Subcutaneous adipose tissue (tissue), 4 donors: ENCODE measurements around the gene ATPAF2. TPM values are rescaled to one million over a fixed set of nuclear protein-coding genes. Genes with fewer than 3 reads are reported as not detected.

Source experiments
- total RNA-seq, 4 donors: library from RNA; depleted of rRNA; stranded (reverse); fragments of >200 nt; gene quantifications; one replicate each; pipeline ENCODE4 v1.1.0, GENCODE V29; 2016
- TF ChIP-seq, protein P1 (sequence below): fragments of 450-650 bp; IDR thresholded peaks from one replicate; pipeline ENCODE4 v1.5.1; 2016; ENCODE audit warnings: low read depth, mild to moderate bottlenecking, control low read depth, antibody characterized with exemption, moderate library complexity

Gene ATPAF2
- total RNA-seq, 4 donors from 2014 or later = 10.1 to 18.3 (median 11.5) TPM

DNA sequence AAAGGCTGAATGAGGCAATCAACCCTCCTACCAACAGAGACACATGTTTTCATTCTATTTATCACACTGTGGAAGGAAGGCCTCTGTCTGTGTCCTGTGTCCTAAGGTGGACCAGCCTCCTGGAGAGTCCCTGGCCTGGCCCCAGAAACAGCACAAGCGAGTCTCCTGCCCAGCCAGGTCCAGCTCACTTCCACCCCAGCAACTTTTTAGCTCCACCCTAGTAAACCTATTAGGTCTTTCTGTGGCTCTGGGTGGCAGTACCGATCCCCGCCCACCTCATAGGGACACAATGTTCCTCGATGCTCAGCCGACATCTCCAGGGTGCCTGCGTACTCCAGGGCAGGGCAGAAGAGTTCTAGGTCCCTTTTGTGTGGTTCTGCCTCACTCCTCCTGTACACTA lies 55.6 kb downstream of the ATPAF2 start:
- TF ChIP-seq, protein P1, sequence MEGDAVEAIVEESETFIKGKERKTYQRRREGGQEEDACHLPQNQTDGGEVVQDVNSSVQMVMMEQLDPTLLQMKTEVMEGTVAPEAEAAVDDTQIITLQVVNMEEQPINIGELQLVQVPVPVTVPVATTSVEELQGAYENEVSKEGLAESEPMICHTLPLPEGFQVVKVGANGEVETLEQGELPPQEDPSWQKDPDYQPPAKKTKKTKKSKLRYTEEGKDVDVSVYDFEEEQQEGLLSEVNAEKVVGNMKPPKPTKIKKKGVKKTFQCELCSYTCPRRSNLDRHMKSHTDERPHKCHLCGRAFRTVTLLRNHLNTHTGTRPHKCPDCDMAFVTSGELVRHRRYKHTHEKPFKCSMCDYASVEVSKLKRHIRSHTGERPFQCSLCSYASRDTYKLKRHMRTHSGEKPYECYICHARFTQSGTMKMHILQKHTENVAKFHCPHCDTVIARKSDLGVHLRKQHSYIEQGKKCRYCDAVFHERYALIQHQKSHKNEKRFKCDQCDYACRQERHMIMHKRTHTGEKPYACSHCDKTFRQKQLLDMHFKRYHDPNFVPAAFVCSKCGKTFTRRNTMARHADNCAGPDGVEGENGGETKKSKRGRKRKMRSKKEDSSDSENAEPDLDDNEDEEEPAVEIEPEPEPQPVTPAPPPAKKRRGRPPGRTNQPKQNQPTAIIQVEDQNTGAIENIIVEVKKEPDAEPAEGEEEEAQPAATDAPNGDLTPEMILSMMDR = no peak

DNA sequence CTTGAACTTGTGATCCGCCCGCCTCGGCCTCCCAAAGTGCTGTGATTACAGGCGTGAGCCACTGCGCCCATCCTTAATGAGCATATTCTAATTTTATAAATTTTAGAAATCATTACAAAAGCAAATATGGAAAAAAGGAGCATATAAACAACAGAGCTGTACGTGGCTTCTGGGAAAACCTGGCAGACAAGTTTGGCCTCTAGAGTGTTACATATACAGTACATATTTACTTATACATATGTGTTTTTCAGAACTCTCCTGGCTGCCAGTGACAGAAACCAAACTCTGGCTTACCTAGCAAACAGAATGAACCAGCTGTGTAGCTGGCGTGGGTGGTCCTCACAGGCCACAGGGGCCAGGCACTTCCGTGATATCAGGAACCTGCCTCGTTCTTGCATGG lies 56.2 kb downstream of the ATPAF2 start:
- TF ChIP-seq, protein P1 = no peak

GRCh38 chr17:17981330-17981729 lies 57.6 kb downstream of the ATPAF2 start:
- TF ChIP-seq, protein P1 = no peak

DNA sequence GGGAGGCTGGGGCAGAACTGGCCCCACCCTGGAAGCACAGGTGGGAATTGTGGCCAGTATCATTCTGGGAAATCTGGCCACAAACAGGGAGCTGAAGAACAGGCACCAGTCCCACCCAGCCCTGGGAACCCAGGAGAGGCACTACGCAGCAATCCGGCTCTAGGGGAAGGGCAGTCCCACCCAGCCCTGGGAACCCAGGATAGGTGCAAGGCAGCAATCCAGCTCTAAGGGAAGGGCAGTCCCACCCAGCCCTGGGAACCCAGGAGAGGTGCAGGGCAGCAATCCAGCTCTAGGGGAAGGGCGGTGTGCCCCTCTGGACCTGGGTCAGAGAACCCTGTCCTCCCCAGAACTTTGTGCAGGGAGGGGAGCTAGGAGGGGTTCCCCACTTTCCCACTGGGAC lies 59.2 kb downstream of the ATPAF2 start:
- TF ChIP-seq, protein P1 = no peak

DNA sequence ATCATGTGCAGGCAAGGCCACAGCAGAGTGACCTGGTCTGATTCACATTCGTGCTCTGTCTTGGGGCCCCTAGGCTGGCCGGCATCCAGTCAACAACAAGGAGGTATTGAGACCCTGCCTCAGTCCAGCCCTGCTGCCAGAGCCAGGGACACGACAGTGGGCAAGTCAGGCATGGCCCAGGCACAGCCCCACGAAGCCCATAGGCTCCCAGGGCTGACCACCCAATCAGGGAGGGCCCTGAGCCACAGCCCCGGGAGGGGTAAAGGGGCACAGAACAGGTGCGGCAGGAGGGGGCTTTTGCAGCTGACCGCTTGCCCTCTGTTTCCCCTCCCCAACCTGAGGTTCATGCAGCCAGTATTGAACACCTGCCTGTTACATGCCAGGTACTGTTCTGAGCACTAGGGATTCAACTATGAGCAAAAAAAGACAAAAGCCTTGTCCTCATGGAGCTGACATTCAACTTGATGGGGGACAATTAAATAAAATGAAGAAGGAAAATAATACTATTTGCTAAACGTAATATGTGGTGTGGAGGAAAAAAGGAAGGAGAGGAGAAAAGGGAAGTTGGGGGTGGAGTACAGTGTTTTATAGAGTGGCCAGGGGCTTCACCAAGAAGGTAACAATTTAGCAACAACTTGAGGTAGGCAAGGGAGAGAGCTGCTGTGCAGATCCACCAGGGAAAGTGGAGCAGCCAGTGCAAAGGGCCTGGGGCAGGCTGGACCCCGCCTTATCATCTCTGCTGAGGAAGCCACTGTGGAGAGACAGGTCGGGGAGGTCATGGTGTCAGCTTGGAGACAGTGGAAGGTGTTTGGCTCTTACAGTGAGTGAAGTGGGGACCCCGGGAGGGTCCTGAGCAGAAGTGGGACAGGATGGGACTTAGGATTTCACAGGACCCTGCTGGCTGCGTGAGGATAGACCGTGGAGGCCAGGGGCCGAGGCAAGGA lies 60.2 kb downstream of the ATPAF2 start:
- TF ChIP-seq, protein P1 = no peak

DNA sequence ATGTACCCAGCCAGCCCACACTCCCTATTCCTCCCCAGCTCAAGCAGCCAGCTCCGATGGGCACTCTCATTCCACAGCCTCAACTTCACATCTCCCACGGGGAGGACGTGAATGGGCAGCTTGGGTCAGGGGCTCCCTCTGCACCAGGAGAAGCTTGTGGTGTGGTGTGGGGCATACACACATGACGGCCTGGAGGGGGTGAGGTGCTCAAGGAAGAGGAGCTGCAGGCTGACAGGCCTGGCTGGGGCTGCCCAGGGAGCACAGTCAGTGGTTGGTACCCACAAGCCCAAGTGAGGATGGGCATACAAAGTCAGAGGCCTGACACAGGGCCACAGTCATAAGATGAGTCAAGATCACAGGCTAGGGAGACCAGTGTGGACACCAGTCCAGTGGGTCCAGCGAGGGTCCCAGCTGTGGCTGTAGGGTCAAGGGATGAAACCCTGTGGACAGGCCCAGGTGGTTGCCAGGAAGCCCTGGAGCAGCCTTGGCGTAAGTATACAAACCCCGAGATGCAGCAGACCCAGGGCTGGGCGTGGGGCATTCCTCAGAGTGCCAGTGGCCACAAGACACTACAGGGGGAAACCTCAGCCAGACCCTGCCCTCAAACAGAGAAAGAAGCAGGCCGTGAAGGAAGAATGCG lies 61.9 kb downstream of the ATPAF2 start:
- TF ChIP-seq, protein P1 = no peak

DNA sequence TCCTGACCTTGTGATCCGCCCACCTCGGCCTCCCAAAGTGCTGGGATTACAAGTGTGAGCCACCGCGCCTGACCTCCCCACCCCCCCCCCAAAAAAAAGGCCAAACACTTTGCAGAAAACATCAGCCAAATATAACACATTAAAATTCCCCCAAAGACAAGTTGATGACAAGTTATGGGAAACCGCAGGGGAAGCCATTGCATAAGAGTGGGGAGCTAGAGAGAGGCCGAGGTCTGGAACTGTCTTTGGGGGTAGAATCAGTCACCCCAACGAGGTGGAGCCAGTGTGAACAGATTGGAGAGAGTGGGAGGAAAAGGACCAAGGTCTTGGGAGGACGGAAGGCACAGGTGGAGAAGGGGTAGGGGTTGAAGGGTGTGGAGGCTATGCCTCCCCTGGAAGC lies 63.5 kb downstream of the ATPAF2 start:
- TF ChIP-seq, protein P1 = no peak
